ENCODE results near the gene TPSAB1. TPM values are rescaled to one million over a fixed set of nuclear protein-coding genes. Genes with fewer than 3 reads are reported as not detected.

Gene TPSAB1
- total RNA-seq, 1 donor from 2014 or later = not detected

DNA sequence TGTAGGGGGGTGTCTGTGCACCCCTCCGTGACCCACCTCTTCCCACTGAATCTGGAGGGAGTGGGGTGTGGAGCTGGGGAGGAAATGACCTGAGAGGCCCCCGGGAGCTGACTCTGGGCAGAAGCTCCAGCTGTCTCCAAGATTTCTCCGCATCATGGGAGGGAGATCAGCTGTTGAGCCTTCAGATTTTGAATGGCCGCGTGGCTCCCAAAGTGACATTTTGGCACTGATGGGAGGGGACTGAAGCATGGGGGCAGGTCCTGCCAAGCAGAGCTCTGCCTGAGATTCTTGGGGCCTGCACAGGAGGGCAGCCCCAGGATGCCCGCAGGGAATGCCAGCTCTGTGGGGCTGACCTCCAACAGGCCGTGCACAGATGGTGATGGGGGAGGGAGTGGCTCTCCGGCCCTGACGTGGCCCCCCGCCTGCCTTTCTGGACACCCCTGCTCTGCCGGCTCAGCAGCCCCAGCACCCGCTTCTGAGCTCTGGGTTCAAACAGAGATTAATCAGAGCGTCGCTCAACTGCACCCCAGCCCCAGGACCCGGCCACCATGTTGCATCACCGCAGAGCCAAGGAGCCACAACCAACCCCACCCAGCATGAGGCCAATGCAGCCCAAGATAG is 43.6 kb downstream of the TPSAB1 start:
- intact Hi-C loops (cut with micrococcal nuclease) = no loop called here

DNA sequence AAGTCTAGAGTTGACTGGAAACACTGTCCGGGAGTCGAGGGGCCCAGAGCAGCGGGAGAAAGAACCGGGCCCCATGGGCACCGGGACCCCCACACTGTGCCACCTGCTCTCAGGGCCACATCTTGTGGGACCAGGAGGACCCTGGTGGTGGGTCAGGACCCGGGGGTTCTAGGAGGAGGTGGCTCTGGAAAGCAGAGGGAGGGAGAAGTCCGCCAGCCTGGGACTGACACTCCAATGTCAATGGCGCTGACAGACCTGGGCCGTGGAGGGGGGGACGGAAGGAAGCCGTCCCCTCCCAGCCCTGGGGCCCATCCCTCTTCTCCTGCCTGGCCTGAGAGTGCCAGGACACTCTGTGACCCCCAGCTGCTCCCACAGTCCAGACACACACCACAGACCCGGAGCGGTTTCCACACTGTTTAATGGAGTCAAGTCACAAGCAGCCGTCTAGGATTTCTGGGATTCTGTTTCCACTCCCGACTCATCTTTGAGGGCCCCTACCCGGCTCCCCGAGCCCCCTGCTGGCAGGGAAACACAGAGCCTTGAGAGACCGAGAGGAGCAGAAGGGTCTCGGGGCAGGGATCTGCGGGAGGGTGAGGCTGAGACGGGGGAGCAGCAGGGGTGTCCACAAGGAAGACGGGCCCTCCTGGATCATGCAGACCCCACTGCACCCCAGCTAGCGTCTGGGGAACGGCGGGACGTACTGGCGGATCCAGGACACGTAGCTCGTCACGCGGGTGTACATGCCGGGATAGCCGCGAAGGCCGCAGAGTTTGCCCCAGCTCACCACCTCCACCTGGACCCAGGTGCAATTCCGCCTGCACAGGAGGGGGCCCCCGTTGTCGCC is 45.4 kb downstream of the TPSAB1 start:
- intact Hi-C loops (cut with micrococcal nuclease) = no loop called here

DNA sequence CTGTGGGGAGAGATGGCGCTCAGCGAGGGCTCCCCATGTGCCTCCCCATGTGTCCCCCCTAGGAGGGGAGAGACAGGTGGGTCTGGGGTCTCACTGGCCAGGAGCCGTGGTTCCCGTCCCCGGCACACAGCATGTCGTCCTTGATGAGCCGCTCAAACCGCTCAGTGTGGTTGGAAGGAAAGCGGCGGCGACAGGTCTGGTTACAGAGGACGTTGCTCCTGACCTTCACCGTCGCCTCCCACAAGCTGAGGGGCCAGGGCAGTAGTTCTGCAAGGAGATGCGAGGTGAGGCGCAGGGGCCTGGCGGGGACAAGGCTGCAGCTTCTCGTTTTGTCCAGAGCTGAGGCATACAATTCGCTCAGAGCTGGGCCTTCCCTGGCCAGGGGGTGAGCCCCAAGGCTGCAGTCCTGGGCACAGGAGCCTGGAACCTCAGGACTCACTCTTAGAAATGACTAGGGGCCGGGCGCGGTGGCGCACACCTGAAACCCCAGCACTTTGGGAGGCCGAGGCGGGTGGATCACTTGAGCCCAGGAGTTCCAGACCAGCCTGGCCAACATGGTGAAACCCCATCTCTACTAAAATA is 46.1 kb downstream of the TPSAB1 start:
- intact Hi-C loops (cut with micrococcal nuclease) = no loop called here

DNA sequence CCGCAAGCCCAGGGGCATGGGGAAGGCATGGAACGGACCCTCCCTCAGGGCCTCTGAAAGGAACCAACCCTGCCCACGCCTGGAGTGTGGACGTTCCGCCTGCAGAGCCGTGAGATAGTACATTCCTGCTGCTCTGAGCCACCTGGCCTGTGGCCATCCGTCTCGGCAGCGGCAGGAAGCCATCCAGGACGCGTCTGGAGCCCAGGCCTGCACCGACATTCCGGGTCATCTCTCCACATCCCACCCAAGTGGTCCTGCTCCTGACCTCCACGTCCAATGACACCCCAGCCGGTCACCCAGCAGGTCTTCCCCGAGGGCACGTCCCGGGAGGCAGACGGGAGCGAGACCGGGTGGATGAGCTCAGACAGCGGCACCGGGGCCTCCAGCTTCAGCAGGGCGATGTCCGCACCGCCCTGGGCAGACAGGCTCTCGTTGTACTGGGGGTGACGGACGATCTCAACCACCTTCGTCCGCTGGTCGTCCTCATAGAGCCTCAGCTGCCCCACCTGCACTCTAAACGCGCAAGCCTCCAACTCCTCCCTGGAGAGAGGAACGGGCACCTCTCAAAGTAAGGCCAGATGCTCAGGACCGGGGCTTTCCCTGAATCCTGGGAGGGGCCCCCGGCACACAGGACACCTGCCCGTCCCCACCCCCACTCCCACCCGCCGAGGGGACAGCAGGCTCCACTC is 47.6 kb downstream of the TPSAB1 start:
- intact Hi-C loops (cut with micrococcal nuclease) = no loop called here

DNA sequence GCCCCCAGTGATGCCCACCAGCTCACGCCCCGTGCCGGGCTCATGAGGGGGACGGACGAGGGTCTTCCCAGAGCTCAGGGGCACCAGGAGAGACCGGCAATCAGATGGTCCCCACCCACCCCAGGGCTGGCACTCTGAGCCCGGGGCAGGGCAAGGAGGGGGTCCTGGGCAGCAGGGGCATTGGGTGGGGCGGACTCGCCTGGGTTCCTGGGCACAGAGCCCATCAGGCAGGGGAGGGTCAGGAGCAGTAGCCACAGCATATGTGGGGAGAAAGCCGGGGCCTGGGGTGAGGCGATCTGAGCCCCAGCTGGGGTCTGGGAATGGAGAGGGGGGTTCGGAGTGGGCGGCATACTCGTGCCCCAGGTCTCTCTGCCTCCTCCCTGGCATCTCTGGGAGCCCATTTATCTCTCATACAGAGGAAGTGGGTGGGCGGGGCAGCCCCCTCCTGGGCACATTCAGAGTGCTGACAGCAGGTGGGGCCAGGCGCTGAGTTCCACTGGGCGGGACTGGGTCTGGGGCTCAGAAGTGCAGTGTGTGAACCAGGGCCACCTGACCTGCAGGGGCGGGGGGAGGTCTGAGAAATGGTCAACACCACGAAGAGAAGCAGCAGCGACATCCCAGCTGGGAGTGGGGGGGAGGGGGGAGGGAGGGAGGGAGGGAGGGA is 48.4 kb downstream of the TPSAB1 start:
- intact Hi-C loops (cut with micrococcal nuclease) = no loop called here

DNA sequence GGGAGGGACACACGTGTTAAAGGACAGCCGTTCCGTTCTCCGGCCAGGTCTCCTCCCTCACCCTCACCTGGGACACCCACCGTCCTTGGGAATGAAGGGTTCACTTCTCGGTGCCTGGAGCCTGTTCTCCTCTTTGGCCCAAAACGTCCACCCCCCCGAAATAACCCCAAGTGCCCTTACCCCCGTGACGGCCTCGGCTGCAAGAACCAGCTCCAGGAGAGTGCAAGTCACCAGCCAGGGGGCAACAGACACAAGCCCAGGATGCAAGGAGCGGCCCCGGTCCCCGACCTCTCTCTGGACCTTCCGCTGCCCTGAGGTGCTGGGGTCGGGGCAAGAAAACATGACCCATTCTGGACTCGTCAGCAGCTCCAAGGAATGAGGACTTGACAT is 49.0 kb downstream of the TPSAB1 start:
- intact Hi-C loops (cut with micrococcal nuclease) = no loop called here

DNA sequence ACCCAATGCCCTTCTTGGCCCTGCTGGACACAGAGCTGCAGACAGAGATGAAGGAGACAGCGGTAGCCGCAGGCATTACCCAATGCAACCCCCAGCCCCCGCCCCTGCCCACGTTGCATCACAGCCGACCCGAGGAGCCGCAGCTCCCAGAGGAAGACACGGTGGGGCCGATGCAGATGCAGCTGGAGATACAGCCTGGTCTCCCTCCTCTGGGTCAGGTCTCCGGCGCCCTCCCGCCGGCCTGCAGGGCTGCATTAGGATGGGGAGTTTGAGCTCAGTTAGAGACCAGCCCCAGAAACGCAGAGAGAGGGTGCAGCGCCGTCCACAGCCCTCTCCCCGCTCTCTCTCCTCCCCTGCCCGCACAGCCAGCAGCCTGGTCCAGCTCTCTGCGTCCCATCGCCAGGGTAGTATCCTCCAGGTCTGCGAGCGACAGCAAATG is 49.6 kb downstream of the TPSAB1 start:
- intact Hi-C loops (cut with micrococcal nuclease) = no loop called here

DNA sequence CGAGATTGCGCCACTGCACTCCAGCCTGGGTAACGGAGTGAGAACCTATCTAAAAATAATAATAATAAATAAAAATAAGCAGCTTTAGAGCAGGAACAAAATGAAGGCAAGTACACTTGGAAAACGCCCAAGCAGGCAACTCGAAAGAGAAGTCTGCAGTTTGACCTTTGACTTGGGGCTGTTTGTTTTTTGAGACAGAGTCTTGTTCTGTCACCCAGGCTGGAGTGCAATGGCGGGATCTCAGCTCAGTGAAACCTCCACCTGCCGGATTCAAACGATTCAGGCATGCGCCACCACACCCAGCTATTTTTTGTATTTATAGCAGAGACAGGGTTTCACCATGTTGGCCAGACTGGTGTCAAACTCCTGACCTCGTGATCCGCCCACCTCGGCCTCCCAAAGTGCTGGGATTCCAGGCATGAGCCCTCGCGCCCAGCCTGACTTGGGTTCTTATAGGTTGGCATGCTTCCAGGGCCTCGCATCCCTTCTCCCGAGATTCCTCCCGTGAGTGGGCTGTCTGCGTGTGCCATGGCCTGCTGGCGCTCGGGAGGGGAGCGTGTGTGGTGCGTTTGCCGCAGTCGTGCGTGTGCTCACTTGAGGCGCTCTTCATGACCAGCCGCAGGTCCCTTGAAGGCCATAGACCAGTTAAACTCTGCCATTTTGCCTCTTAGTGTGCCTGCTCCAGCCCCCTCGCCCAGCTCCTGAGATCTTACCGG is 50.5 kb downstream of the TPSAB1 start:
- intact Hi-C loops (cut with micrococcal nuclease) = no loop called here

DNA sequence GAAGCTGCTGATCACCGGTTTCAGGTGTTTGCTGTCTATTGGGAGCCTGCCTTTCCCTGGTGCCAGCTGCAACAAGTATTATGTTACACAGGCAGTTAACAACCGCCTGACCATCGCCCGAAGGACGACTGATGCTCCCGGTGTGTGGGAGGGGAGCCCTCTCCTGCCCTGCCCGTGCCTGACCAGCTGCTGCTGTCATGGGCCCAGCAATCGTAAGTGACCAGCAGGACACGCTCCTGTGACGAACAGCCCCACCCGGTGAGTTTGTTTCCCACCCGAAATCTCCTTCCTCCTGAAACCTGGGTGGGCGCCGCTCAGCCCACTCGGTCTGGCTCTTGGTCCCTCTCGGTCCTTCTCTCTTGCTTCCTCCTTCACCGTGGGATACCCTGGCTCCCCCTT is 51.1 kb downstream of the TPSAB1 start:
- intact Hi-C loops (cut with micrococcal nuclease) = no loop called here

Other genes starting within 250 kb of the TPSAB1 start
- gene SSTR5, start 168.0 kb upstream of the TPSAB1 start, total RNA-seq = not detected in 2 replicates
- not detected in 2 replicates for gene C1QTNF8, start 144.5 kb upstream of the TPSAB1 start, total RNA-seq
- gene CACNA1H, start 87.6 kb upstream of the TPSAB1 start, total RNA-seq = 0.32 and 0.66 TPM in 2 replicates
- gene TPSG1, start 15.4 kb upstream of the TPSAB1 start, total RNA-seq = not detected in 2 replicates
- gene TPSB2, start 10.5 kb upstream of the TPSAB1 start, total RNA-seq = not detected in 2 replicates
- gene TPSD1, start 15.4 kb downstream of the TPSAB1 start, total RNA-seq = not detected in 2 replicates
- 210 and 217 TPM in 2 replicates for gene UBE2I, start 68.9 kb downstream of the TPSAB1 start, total RNA-seq
- 0.18 and 0.66 TPM in 2 replicates for gene BAIAP3, start 92.9 kb downstream of the TPSAB1 start, total RNA-seq
- 43.3 and 44.4 TPM in 2 replicates for gene TSR3, start 111.2 kb downstream of the TPSAB1 start, total RNA-seq
- 26.0 and 34.6 TPM in 2 replicates for gene GNPTG, start 111.2 kb downstream of the TPSAB1 start, total RNA-seq
- gene UNKL, start 174.0 kb downstream of the TPSAB1 start, total RNA-seq = 31.2 and 31.7 TPM in 2 replicates
- 14.8 and 16.4 TPM in 2 replicates for gene UQCC4, start 180.0 kb downstream of the TPSAB1 start, total RNA-seq
- not detected in 2 replicates for gene PERCC1, start 190.4 kb downstream of the TPSAB1 start, total RNA-seq
- 1.4 and 2.2 TPM in 2 replicates for gene CCDC154, start 203.9 kb downstream of the TPSAB1 start, total RNA-seq
- gene CLCN7, start 234.3 kb downstream of the TPSAB1 start, total RNA-seq = 51.9 and 53.9 TPM in 2 replicates
- gene PTX4, start 248.2 kb downstream of the TPSAB1 start, total RNA-seq = not detected in 2 replicates